ENCODE data around the gene GPR65. TPM values are rescaled to one million over a fixed set of nuclear protein-coding genes. Genes with fewer than 3 reads are reported as not detected.

Gene GPR65
- total and polyA plus RNA-seq, 2 donors (not counting 1 experiment from before 2014, with no cell fraction given), result 8.7 to 13.4 TPM

- intact Hi-C loops (cut with micrococcal nuclease), result no loop called here
- TF ChIP-seq, protein P1, sequence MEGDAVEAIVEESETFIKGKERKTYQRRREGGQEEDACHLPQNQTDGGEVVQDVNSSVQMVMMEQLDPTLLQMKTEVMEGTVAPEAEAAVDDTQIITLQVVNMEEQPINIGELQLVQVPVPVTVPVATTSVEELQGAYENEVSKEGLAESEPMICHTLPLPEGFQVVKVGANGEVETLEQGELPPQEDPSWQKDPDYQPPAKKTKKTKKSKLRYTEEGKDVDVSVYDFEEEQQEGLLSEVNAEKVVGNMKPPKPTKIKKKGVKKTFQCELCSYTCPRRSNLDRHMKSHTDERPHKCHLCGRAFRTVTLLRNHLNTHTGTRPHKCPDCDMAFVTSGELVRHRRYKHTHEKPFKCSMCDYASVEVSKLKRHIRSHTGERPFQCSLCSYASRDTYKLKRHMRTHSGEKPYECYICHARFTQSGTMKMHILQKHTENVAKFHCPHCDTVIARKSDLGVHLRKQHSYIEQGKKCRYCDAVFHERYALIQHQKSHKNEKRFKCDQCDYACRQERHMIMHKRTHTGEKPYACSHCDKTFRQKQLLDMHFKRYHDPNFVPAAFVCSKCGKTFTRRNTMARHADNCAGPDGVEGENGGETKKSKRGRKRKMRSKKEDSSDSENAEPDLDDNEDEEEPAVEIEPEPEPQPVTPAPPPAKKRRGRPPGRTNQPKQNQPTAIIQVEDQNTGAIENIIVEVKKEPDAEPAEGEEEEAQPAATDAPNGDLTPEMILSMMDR (IDR thresholded peaks at IDR 0.05), result no peak
- no peak for TF ChIP-seq EZH2 (IDR thresholded peaks at IDR 0.05; ENCODE audit: borderline replicate concordance, insufficient read depth, low read depth, low read length, poor library complexity, severe bottlenecking)
- no peak overlapping the region for H3K4me3 Mint-ChIP-seq
- no peaks in the 10 kb centered on the region for H3K79me2 ChIP-seq (ENCODE audit: control insufficient read depth, insufficient read depth, low read length)
- ATAC-seq (ENCODE audit: low read depth) (no peak), DNase-seq (no peak)
- H3K27ac Mint-ChIP-seq, result no peak overlapping the region
- no peaks in the 10 kb centered on the region for H4K20me1 ChIP-seq (ENCODE audit: control insufficient read depth, insufficient read depth, low read length, poor library complexity, severe bottlenecking)
- peaks cover 0 to 4% of the 10 kb centered on the region in 2 donors for H3K4me1 ChIP-seq (ENCODE audit: control insufficient read depth in 2 of 2, insufficient read depth in 2 of 2, low read length in 2 of 2)
- H3K4me1 Mint-ChIP-seq, result peaks cover 6% of the 10 kb centered on the region
- WGBS (ENCODE audit: insufficient coverage), result no CpG with 5 or more reads among the region's 2 CpGs
- POLR2A ChIA-PET, result no interaction called here
- H3K27me3 ChIP-seq (replicated peaks in 1 of 4; ENCODE audit: control extremely low read depth in 1 of 4, control insufficient read depth in 3 of 4, insufficient read depth in 4 of 4, low read length in 3 of 4), result peaks cover 0 to 6% (median 0%) of the 10 kb centered on the region in 4 experiments
- no peak overlapping the region for H3K4me3 ChIP-seq (ENCODE audit: control extremely low read depth in 1 of 5, extremely low read depth in 1 of 5, insufficient read depth in 1 of 5, low read depth in 2 of 5, low read length in 4 of 5)
- no peak overlapping the region for H3K9ac ChIP-seq (ENCODE audit: low read length)
- H2AFZ ChIP-seq (ENCODE audit: insufficient read depth, low read depth, low read length, poor library complexity, severe bottlenecking), result no peak overlapping the region
- H3K27ac ChIP-seq (ENCODE audit: low read length in 2 of 2), result no peak overlapping the region
- H3K36me3 ChIP-seq (replicated peaks in 1 of 2; ENCODE audit: control extremely low read depth in 1 of 2, control insufficient read depth in 1 of 2, extremely low read depth in 1 of 2, insufficient read depth in 2 of 2, low read length in 1 of 2), result no peaks in the 10 kb centered on the region
- no peak overlapping the region for H3K4me2 ChIP-seq (replicated peaks; ENCODE audit: low read depth, low read length, poor library complexity, severe bottlenecking)
- no peaks in the 10 kb centered on the region for H3K27me3 Mint-ChIP-seq
- H3K9me3 ChIP-seq (ENCODE audit: control extremely low read depth in 1 of 3, control insufficient read depth in 2 of 3, insufficient read depth in 1 of 3, low read length in 2 of 3), result no peaks in the 10 kb centered on the region
- CTCF ChIA-PET, result no interaction called here
- H3K9me3 Mint-ChIP-seq (ENCODE audit: insufficient read depth), result no peaks in the 10 kb centered on the region
These were observed 29.1 kb downstream of the GPR65 start for GRCh38 chr14:88034076-88034475.

- CTCF ChIA-PET, result interaction anchor here (1.0 to 1.5 kb wide), 2 partner anchors 19 to 91 kb away, joined by 3 to 5 read pairs; no protein-coding TSS in a partner anchor
- H3K9me3 Mint-ChIP-seq (ENCODE audit: insufficient read depth), result no peaks in the 10 kb centered on the region
- no peaks in the 10 kb centered on the region for H3K4me1 ChIP-seq (ENCODE audit: control insufficient read depth in 2 of 2, insufficient read depth in 2 of 2, low read length in 2 of 2)
- no peak overlapping the region for H3K4me3 Mint-ChIP-seq
- no peaks in the 10 kb centered on the region for H3K36me3 ChIP-seq (replicated peaks in 1 of 2; ENCODE audit: control extremely low read depth in 1 of 2, control insufficient read depth in 1 of 2, extremely low read depth in 1 of 2, insufficient read depth in 2 of 2, low read length in 1 of 2)
- H3K79me2 ChIP-seq (ENCODE audit: control insufficient read depth, insufficient read depth, low read length), result no peaks in the 10 kb centered on the region
- H3K9ac ChIP-seq (ENCODE audit: low read length), result no peak overlapping the region
- TF ChIP-seq EZH2 (IDR thresholded peaks at IDR 0.05; ENCODE audit: borderline replicate concordance, insufficient read depth, low read depth, low read length, poor library complexity, severe bottlenecking), result no peak
- TF ChIP-seq, protein P1 (IDR thresholded peaks at IDR 0.05), result no peak
- H3K9me3 ChIP-seq (ENCODE audit: control extremely low read depth in 1 of 3, control insufficient read depth in 2 of 3, insufficient read depth in 1 of 3, low read length in 2 of 3), result no peaks in the 10 kb centered on the region
- 100% methylated on average over 2 of the region's 2 CpGs for WGBS (ENCODE audit: insufficient coverage)
- H3K4me1 Mint-ChIP-seq, result no peaks in the 10 kb centered on the region
- POLR2A ChIA-PET, result no interaction called here
- no peak overlapping the region for H2AFZ ChIP-seq (ENCODE audit: insufficient read depth, low read depth, low read length, poor library complexity, severe bottlenecking)
- intact Hi-C loops (cut with micrococcal nuclease), result no loop called here
- no peak for ATAC-seq (ENCODE audit: low read depth)
- H3K4me3 ChIP-seq (ENCODE audit: control extremely low read depth in 1 of 5, extremely low read depth in 1 of 5, insufficient read depth in 1 of 5, low read depth in 2 of 5, low read length in 4 of 5), result no peak overlapping the region
- no peaks in the 10 kb centered on the region for H3K27me3 Mint-ChIP-seq
- no peak overlapping the region for H3K4me2 ChIP-seq (replicated peaks; ENCODE audit: low read depth, low read length, poor library complexity, severe bottlenecking)
- no peaks in the 10 kb centered on the region for H4K20me1 ChIP-seq (ENCODE audit: control insufficient read depth, insufficient read depth, low read length, poor library complexity, severe bottlenecking)
- H3K27ac ChIP-seq (ENCODE audit: low read length in 2 of 2), result no peak overlapping the region
- H3K27me3 ChIP-seq (replicated peaks in 1 of 4; ENCODE audit: control extremely low read depth in 1 of 4, control insufficient read depth in 3 of 4, insufficient read depth in 4 of 4, low read length in 3 of 4), result peaks cover 0 to 6% (median 0%) of the 10 kb centered on the region in 4 experiments
- DNase-seq, result no peak
- H3K27ac Mint-ChIP-seq, result no peak overlapping the region
These were observed 31.5 kb downstream of the GPR65 start for GRCh38 chr14:88036422-88036821.

Data from B cell (primary cell).